Lower leg skin (tissue), 3 donors: ENCODE measurements around the gene NFATC2IP.

Experiments
- POLR2A ChIP-seq, 2 donors: fragments of 450-650 bp; IDR thresholded peaks; one replicate each; pipeline ENCODE4 v1.6.1; 2016 to 2017; ENCODE audit warnings: antibody characterized with exemption in 2 of 2, mild to moderate bottlenecking in 1 of 2, moderate library complexity in 1 of 2
- TF ChIP-seq, protein P1 (sequence below), 3 donors: fragments of 450-650 bp; IDR thresholded peaks; one replicate each; pipeline ENCODE4 v1.5.1; 2016; ENCODE audit warnings: antibody characterized with exemption in 3 of 3, mild to moderate bottlenecking in 3 of 3, moderate library complexity in 2 of 3

DNA sequence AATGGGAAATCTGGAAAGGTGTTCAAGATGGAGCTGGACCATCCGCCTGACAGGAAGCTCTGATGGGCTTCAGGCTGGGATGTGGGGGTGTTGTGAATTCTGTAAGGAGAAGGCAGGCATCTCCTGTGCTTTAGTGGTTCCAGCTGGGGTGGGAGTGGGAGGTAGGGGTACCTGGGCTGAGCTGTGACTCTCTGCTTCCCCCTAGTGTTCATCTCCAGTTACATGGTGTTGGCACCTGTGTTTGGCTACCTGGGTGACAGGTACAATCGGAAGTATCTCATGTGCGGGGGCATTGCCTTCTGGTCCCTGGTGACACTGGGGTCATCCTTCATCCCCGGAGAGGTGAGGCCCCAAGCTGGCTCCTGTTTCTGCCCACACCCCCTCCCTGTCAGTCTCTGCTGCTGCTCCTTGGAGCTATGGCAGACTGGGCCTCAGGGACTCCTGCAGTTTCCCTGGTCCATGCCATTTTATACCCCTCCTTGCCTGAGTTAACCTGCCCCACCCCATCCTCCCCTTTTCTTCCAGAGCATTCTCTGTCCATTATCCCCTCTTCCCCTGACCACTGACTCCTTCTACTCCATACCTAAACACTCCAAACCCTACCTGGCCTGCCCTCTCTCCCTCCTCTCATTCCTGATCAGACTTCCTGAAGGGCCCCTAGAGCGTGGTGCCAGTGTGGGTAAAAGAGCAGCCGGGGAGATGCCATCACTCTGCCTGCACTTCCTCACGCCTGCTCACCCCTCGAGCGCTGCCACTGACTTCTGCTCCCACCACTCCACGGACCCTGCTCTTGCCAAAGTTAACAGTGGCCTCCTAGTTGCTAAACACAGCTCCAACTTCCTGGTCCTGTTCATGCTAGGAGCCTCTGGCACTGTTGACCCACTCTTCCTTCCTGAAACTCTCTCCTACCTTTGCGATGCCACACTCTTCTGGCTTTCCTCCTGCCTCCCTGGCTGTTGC, 27.2 kb downstream of the NFATC2IP start:
- no peak for TF ChIP-seq POLR2A (IDR thresholded peaks at IDR 0.05)
- TF ChIP-seq, protein P1, sequence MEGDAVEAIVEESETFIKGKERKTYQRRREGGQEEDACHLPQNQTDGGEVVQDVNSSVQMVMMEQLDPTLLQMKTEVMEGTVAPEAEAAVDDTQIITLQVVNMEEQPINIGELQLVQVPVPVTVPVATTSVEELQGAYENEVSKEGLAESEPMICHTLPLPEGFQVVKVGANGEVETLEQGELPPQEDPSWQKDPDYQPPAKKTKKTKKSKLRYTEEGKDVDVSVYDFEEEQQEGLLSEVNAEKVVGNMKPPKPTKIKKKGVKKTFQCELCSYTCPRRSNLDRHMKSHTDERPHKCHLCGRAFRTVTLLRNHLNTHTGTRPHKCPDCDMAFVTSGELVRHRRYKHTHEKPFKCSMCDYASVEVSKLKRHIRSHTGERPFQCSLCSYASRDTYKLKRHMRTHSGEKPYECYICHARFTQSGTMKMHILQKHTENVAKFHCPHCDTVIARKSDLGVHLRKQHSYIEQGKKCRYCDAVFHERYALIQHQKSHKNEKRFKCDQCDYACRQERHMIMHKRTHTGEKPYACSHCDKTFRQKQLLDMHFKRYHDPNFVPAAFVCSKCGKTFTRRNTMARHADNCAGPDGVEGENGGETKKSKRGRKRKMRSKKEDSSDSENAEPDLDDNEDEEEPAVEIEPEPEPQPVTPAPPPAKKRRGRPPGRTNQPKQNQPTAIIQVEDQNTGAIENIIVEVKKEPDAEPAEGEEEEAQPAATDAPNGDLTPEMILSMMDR (IDR thresholded peaks at IDR 0.05), result no peak
